Stimulated activated CD8-positive, alpha-beta memory T cell treated with anti-CD3 and anti-CD28 coated beads, Interleukin-15, amount 100 ng/mL, for 1 hour (primary cell): Measurements from ENCODE around the gene ATP10B.
"Not testable (repeated sequence)": the region's sequence is repeated elsewhere in the genome, so short reads cannot be mapped to it uniquely, and the experiment has no call there.

Experiments used
- DNase-seq: peaks from one replicate; pipeline ENCODE4 v3.0.0-alpha.2; 2020; ENCODE audit warnings: low read depth

Gene ATP10B, protein sequence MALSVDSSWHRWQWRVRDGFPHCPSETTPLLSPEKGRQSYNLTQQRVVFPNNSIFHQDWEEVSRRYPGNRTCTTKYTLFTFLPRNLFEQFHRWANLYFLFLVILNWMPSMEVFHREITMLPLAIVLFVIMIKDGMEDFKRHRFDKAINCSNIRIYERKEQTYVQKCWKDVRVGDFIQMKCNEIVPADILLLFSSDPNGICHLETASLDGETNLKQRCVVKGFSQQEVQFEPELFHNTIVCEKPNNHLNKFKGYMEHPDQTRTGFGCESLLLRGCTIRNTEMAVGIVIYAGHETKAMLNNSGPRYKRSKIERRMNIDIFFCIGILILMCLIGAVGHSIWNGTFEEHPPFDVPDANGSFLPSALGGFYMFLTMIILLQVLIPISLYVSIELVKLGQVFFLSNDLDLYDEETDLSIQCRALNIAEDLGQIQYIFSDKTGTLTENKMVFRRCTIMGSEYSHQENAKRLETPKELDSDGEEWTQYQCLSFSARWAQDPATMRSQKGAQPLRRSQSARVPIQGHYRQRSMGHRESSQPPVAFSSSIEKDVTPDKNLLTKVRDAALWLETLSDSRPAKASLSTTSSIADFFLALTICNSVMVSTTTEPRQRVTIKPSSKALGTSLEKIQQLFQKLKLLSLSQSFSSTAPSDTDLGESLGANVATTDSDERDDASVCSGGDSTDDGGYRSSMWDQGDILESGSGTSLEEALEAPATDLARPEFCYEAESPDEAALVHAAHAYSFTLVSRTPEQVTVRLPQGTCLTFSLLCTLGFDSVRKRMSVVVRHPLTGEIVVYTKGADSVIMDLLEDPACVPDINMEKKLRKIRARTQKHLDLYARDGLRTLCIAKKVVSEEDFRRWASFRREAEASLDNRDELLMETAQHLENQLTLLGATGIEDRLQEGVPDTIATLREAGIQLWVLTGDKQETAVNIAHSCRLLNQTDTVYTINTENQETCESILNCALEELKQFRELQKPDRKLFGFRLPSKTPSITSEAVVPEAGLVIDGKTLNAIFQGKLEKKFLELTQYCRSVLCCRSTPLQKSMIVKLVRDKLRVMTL (N-terminal part only)

DNA sequence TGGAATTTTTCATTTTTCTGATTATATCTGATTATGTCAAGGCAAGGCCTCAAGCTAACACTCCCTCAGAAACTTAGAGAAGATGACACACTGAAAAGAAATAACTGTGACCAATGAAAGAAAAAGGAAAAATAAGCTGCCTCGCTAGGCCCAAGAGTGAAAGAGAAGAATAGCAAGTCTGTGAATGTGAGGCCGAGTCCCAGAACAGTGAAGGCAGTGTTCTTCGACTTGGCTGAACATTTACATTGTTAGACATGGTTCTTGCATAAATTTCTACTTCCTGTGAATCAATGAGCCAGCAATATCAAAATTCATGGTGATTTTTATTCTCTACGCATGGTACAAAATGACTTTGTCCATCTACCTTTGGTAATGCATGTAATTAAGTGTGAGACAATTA, at the start of gene ATP10B:
ATP10B (minus strand) TSS at position 163 of the 400 bp plus-strand sequence. CDS start 164,137 bp downstream, outside the sequence.
- no peak for DNase-seq

- DNase-seq, result no peak
Measured at GRCh38 chr5:160901656-160902055, 49.6 kb upstream of the ATP10B start.

- DNase-seq, result no peak
Measured at GRCh38 chr5:160899735-160900134, 47.7 kb upstream of the ATP10B start.

GRCh38 chr5:160893180-160893964, 41.4 kb upstream of the ATP10B start:
- not testable (repeated sequence) for DNase-seq

DNA sequence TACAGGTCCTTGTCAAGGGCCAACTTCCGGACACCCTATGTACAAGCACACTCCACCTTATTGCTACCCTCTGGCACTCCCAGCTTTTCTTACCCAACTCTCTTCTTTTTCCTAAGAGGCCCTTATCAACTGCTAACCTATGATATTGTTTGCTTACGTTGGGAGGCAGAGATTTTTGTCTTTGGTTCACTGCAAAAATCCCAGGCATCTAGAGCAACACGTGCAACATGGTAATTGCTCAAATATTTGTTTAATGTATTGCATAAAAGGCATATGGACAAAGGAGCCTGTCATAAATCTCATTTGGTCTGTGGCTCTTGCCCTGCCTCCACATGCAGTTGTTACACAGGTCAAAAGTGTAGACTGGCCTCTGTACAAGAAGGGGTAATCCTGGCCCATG, 35.8 kb upstream of the ATP10B start:
- DNase-seq, result no peak

GRCh38 chr5:160873560-160874200, 21.7 kb upstream of the ATP10B start:
- not testable (repeated sequence) for DNase-seq

DNA sequence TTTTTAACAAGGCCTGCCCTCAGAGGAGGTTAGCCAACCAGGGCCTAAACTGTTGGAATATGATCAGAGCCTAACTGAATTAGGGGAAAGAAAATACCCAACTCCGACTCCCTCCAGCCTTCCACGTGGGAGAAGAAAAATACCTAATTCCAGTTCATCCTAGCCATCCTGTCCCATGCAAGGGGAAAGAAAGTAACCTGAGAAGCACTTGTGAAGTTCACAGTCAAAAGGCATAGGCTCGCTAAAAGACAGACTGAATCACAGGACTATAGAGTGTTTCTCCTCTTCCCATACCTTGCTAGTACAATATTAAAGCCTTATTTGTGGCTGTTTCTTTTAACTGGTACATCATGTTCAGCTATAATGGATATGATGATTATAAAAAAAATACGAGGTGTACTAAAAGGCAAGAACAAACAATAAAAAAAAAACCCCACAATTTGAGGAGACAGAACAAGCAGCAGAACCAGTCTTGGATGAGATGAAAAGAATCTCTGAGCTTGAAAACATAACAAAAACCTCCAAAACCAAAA, 18.0 kb upstream of the ATP10B start:
- DNase-seq, result no peak

GRCh38 chr5:160867976-160868375, 16.0 kb upstream of the ATP10B start:
- DNase-seq, result no peak

GRCh38 chr5:160851451-160851850, 560 bp downstream of the ATP10B start:
- no peak for DNase-seq

- DNase-seq, result no peak
Measured at GRCh38 chr5:160850421-160850820, 1.6 kb downstream of the ATP10B start.

- DNase-seq, result no peak
Measured at GRCh38 chr5:160847526-160848085, 4.4 kb downstream of the ATP10B start.

- no peak for DNase-seq
Measured at GRCh38 chr5:160846642-160847041, 5.4 kb downstream of the ATP10B start.

DNA sequence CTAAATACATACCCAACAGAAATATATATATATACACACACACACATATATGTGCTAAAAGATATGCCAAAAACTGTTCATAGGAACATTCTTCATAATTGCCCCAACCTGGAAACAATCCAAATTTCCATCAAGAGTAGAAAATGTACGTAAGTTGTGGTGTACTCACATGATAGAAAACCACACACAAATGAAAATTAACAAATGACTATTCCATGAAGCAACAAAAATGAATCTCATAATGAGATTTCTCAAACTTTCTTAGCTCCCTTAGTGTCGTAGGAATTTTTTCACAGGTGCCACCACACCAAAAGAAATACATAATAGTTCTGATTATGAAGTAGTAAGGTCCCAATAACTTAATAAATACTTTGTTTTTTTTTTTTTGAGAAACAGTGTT, 7.8 kb downstream of the ATP10B start:
- no peak for DNase-seq

GRCh38 chr5:160843240-160843639, 8.8 kb downstream of the ATP10B start:
- DNase-seq, result no peak

- DNase-seq, result no peak
Measured at GRCh38 chr5:160837749-160838593, 14.0 kb downstream of the ATP10B start.

- no peak for DNase-seq
Measured at GRCh38 chr5:160837211-160837610, 14.8 kb downstream of the ATP10B start.

- DNase-seq, result no peak
Measured at GRCh38 chr5:160835818-160836528, 16.0 kb downstream of the ATP10B start.

GRCh38 chr5:160835376-160835775, 16.6 kb downstream of the ATP10B start:
- DNase-seq, result no peak

- no peak for DNase-seq
Measured at GRCh38 chr5:160833806-160834205, 18.2 kb downstream of the ATP10B start.
